ENCODE measurements around the gene PPARD.
"Not testable (repeated sequence)": the region's sequence is repeated elsewhere in the genome, so short reads cannot be mapped to it uniquely, and the experiment has no call there.

Gene PPARD

DNA sequence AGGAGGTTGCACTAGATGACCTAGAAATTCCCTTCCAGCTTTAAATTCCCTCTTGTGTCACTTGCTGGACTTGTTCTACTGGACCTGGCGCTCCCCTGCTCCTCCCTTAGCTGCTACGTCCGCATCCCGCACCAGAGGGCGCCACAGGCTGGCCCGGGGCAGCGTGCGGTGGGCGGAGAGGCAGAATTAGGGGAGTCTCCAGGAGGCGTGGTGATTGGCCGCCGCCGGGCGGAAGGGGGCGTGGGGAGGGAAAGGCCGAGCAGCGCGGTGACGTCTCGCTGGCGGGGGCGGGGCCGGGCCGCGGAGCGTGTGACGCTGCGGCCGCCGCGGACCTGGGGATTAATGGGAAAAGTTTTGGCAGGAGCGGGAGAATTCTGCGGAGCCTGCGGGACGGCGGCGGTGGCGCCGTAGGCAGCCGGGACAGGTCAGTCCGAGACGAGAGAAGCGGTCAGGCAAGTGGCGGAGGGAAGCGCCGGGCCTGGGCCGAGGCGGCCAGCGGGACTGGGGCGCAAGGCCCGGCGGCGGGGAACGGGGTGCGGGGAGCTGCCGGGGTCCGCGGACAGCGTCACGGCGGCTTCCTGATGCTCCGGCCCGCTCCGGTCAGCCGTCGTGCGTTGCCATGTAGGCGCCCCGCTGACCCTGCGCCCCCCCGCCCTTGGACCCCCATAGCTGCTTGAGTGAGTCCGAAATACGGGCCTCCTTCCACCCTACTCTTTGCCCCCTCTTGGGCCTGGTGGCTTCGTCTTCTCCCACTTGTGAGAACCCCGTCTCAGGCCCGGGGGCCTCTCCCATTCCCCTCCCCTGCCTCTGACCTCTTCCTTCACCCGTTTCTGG, at the start of gene PPARD:
PPARD (plus strand) TSS at position 301 of the 834 bp plus-strand sequence. CDS start 68,530 bp downstream, outside the sequence.
- DNase-seq = peak; percentile 88

DNA sequence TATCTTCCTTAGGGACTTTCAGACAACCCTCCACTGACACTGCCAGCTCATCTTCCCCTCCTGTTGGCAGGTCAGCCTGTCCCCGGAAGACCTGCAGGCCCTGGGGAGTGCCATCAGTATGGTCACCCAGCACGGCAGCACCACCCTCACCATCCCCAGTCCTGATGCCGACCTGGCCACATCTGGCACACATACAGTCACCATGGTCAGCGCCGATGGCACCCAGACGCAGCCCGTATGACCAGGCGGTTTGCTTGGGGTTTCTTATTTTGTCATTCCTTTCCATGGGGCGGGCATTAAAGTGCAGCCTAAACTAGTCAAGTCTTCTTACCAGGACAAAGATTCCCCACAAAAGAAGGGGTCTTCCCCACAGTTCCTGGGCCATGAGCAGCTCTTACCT, 48.7 kb upstream of the PPARD start:
- no peak for DNase-seq

DNA sequence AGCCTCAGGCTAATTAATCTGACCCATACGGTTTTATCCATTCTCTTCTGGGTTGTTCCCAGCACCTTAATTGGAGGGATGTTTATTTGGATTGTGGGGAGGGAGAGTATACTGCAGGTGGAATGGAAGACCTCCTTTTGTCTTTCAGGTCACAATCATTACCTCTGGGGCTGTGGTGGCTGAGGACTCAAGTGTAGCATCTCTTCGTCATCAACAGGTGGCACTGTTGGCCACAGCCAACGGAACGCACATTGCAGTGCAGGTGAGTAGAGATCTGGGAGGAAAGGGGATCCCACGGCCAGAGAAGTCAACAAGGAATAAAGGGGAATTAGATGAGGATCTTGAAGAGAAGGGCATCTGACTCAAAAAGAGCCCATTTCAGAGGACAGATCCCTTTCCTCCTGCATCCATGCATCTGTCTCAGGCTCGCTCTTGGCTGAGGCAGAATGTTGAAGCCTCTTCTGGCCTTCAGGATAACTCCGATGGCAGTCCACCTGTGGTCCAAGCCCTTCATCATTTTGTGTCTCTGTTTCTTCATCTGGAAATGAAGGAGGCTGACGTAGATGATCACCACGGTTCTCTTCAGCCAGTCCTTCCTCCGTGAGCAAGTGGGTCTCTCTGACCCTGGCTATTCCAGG, 47.9 kb upstream of the PPARD start:
- no peak for DNase-seq

DNA sequence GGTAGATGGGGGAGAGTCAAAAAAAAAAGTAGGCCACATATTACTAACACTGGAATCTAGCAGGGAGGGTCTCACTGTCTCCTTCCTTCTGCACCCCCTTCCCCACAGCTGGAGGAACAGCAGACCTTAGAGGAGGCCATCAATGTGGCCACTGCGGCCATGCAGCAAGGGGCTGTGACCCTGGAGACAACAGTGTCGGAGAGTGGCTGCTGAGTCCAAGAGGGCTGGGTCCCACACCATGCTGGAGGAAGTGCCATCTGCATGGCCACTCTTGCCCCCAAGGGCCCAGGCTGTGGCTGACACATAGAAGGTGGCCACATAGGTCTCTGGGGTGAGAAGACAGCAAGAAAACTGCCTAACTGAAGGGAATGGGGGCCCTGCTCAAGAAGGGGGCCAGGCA, 47.3 kb upstream of the PPARD start:
- no peak for DNase-seq

DNA sequence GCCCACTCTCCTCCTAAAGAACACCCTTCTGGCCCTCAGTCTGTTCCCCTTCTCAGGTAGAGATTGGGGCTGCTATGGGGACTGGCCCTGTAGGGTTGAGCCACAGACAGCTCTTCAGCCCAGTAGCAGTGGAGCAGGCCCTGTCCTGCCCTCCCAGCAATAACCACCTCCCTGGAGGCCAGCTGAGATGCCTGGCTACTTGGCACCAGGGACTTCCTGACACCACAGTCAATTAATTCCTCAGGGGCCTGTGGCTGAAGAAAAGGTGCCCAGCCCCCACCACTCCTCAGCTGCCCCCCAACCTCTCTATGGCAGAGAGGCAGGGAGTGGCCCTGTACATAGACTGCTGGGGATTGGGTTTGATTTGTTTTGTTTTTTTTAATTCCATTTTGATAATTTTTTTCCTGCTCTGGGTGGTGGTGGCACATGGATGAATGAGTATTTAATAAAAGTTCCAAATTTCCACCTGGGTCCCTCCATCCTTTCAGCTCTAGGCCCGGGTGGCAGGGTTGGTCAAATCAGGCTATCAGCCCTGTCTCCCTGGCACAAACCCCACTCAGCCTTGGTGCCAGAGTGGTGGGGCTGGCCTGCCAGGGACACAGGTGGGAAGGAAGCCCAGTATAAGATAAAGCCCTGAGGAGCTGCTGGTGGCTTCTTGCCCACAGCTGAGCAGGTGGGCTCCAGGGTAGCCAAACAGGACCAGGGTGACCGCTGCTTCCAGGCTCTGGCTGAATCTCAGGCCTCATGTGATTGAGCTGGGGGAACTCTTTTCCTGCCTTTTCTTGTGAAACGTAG, 46.6 kb upstream of the PPARD start:
- DNase-seq = no peak

DNA sequence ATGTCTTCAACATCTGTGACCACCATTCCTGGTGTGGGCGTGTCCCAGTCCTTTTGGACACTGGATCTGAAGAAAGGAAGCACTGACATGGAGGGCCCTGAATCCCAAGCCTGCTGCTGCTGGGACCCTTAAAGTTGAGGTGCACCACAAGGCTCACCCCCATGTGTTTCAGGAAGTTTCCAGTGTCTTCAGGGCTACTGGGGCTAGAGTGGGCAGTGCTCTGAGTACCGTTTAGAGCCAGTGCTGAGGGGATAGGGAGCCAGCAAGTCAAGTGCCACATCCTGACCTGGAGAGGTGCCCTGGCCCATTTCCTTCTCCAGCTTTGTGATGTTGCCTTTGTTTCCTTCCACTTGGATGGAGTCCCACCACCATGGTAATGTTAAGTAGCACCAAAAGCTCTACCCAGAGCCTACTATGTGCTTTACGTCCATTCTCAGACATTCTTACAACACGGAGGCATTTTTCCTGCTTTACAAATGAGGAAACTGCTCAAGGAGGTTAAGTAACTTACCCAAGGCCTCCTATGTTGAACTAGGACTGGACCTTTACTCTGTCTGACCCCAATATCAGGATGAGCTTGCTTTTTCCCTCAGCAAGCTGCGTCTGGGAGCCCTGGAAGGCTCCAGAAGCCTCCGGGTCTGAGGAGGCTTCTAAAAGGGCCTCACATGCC, 45.3 kb upstream of the PPARD start:
- DNase-seq = no peak

DNA sequence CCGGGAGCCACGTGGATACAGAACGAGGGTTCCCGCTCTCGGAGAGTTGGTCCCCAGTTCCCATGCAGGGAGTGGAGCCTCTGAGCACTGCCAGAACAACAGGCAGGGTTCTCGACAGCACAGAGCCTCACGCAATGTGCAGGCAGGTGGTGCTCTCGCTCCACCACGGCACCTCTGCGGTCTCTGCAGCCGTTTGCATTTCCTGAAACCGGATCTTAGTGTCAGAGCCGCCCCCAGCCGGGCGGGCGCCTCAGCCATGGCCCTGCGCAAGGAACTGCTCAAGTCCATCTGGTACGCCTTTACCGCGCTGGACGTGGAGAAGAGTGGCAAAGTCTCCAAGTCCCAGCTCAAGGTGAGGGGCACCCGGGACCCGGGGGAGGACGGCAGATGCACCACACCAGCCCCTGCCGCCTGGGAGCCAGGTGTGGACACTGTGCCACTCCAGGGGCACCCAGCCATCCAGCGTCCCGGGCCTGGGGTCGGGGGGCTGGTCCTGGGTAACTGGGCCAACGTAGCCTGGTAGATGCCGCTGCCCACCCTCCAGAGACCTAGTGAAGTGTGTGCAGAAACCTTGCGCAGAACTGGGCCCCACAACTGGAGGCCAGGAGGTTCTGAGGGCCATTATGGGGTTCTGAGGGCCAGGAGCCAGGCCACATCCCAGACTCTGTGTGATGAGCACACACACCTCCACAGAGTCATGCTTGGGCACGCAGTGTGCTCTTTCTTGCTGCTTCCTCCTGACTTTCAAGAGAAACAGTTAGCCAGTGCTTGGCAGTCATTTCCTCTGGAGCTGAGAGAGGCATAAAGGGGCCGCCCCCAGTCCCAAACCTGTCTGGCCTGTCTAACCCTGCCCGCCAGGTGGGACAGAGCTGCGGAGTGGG, 44.5 kb upstream of the PPARD start, which contains the start of gene DEF6:
DEF6 (plus strand) TSS at position 218 of the 881 bp plus-strand sequence; CDS start at position 257, 39 bp downstream.
- no peak for DNase-seq

DNA sequence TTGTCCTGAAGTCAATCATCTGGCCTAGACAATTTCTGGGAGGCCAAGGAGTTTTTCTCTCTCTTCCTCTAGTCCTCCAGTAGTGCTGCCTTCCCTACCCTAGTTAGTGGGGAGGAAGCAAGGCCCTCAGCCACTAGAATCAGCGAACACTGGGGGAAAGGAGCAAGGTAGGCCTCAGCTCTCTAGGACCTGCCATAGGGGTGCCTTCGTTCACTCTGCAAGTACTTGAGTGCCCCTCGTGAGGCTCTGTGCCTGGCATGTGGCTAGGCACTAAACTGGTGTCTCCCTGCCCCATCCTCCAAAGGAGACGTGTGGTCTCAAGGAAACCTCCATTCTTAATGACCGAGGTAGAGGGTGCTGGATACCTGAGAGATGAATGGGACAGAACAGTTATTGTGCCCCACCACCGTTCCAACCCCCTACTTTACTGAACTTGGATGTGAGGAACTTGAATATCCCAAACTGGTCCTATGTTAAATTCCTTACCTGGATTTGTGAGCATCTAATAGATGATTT, 43.7 kb upstream of the PPARD start:
- no peak for DNase-seq

DNA sequence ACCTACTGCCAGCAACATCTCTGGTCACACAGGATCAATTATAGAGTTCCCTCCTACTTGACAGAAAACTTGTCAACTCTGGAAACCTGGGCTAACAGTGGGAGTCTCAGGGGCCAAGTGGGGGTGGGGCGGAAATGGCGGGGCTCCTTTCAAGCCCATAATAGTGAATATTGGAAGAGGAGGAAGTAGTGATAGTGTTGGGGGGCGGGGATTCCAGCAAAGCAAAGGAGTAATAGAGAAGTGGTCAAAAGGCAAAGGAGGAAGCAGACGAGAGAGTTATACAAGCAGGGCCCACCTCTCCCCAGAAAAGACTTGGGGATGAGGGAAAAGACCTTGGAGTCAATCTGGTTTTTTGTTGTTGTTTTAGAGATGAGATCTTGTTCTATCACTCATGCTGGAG, 42.7 kb upstream of the PPARD start:
- no peak for DNase-seq

DNA sequence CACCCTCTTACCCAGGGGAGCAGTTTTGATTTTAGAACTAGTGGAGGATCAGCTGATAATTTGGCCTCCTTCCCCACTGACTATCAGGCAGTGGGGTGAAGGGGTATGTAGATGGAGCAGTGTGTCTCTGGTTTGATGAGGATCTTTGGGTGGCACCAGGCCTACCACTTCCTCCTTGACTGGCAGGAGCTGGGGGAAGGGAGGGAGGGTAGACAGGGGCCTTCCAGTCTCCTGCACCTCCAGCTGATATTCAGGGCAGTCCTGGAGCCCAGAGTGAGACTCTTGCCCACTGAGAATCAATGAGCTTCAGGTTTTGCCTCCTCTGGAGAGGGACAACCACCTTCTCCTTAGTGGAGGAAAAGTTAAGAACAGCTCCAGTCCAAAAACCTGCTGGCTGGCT, 41.5 kb upstream of the PPARD start:
- no peak for DNase-seq

DNA sequence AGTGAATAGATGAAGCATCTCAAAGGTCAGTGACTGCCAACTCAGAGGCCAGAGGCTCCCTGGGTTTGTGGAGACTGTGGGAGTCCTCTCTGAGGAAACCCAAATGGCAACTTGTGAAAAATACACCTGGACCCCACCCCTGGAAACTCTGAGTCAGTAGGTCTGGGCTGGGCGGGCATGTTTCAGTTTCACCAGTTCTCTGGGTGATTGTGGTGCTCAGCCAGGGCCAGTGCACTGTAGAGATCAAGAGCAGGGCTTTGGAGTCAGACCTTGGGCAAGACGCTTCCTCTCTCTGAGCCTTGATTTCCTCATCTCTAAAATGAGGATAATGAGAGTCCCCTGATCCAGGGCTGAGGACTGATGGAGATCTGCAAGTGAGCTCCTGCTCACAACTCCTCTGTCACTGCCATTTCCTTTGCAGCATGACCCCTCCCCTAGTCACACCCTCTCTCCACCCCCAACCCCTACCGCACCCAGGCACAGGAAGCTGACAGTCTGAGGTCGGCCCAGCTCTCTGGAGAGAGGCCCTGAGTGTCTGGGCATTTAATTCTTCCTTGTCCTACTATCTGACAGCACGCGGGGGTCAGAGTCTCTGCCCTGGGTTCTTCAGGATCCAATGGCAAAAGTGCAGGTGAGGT, 39.6 kb upstream of the PPARD start:
- no peak for DNase-seq

DNA sequence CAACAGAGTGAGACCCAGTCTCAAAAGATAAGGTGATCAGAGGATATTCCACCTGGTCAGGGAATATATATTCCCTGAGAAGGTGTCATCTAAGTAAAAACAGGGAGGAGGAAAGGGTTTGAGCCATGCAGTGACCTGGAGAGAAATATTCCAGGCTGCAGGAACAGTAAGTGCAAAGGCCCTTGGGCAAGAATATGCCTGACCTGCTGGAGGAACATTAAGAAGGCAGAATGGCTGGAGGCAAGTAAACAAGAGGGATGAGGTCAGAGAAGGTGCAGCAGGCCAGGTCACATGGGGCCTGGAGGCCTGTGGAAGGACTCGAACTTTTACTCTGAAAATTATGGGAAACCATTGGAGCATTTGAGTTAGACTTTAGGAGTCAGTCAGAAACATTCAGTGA, 38.1 kb upstream of the PPARD start:
- DNase-seq = no peak

DNA sequence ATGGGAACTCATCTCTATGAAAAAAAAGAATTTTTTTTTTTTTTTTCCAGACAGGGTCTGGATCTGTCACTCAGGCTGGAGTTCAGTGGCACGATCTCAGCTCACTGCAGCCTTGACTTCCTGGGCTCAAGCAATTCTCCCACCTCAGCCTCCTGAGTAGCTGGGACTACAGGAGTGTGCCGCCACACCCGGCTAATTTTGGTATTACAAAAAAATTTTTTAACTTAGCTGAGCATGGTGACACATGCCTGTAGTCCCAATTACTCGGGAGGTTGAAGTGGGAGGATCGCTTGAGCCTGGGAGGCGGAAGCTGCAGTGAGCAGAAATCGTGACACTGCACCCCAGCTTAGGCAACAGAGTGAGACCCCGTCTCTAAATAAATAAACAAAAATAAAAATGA, 37.2 kb upstream of the PPARD start:
- DNase-seq = no peak

DNA sequence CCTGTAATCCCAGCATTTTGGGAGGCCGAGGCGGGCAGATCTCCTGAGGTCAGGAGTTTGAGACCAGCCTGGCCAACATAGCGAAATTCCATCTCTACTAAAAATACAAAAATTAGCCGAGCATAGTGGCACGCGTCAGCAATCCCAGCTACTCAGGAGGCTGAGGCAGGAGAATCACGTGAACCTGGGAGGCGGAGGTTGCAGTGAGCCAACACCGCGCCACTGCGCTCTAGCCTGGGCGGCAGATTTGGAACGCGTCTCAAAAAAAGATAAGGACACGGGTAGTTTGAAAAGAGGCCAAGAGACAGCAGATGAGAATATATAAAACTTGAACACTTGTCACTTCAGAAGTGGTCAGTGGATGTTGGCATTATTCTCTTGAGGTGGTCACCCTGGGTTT, 35.2 kb upstream of the PPARD start:
- DNase-seq = not testable (repeated sequence)

DNA sequence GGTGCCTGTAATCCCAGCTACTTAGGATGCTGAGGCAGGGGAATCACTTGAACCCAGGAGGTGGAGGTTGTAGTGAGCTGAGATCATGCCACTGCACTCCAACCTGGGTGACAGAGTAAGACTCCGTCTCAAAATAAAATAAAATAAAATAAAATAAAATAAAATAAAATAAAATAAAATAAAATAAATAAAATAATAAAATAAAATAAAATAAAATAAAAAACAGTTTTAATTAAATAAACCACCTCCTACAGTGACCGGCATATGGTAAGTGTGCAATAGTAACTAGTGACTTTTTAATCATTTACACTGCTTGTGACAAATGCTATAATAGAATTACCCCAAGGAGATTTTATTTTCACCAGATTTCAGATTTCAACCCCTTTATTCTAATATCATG, 33.8 kb upstream of the PPARD start:
- not testable (repeated sequence) for DNase-seq

DNA sequence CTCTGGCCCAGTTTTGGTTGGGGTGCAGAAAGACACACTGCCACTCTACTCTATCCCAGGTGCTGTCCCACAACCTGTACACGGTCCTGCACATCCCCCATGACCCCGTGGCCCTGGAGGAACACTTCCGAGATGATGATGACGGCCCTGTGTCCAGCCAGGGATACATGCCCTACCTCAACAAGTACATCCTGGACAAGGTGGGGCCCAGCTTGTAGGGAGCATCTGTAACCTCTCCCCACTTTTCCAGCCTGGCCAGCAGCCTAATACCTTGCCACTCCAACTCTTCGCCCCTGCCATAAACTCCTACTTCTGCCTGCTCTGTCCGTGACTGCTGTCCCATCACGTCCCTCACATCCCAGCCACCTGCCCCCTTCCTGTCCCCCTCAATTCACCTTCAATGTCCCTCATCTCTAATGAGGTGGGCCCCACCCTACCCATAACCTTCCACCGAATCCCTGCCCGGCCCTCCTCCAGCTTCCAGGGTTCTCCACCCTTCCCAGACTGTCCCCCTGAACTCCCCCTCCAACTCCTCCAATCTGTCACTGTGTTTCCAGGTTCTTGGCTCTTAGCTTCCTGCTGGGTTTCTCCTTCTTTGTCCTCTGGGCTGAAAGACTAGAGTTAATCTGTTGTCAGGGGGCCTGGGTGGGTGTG, 32.6 kb upstream of the PPARD start:
- DNase-seq = no peak

DNA sequence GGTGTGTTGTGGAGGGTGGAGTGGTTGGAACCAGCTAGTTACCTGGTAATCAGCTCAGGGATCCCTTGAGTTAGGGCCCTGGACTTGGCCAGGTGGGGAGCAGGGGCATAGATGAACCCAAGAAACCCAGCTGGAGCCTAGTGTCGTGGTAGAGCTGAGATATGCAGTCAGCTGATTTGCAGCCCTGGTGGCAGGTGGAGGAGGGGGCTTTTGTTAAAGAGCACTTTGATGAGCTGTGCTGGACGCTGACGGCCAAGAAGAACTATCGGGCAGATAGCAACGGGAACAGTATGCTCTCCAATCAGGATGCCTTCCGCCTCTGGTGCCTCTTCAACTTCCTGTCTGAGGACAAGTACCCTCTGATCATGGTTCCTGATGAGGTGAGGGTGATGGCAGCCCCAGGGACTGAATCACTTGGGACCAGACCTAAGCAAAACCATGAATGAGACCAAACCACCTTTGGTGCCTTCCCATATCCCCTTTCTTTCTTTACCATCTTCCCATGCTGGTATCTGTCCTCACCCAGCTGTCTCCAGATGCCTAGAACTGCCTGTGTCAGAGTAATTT, 32.0 kb upstream of the PPARD start:
- DNase-seq = no peak

DNA sequence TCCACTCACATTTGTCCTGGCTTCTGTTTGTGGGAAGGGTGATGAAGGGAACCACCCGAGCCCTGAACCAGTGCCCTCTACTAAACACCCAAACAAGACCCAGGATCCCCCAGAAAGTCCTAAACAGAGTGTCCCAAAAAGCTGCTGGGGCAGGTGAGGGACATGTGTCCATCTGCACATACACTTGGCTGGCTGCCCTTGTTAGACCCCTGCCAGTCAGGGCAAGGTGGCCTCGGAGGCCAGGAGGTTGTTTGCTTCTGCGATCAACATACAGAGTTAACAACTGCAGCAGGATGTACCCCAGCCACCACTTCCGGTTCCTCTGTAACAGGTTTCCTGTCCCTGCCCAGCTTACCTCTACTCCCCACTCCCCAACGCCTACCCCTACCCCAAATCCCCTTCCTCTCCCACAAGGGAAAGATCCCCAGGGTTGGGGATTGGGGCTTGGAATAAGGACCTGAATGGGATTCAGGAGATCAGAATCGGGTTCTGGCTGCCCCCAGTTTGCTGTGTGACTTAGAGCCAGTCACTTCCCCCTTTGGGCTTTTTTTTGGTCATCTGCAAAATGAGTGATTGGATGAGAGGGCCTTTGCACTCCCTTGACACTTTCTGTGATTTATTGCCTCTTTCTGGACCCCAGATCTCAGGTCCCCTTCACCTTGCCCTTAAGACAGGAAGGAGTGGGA, 30.8 kb upstream of the PPARD start:
- DNase-seq = no peak

DNA sequence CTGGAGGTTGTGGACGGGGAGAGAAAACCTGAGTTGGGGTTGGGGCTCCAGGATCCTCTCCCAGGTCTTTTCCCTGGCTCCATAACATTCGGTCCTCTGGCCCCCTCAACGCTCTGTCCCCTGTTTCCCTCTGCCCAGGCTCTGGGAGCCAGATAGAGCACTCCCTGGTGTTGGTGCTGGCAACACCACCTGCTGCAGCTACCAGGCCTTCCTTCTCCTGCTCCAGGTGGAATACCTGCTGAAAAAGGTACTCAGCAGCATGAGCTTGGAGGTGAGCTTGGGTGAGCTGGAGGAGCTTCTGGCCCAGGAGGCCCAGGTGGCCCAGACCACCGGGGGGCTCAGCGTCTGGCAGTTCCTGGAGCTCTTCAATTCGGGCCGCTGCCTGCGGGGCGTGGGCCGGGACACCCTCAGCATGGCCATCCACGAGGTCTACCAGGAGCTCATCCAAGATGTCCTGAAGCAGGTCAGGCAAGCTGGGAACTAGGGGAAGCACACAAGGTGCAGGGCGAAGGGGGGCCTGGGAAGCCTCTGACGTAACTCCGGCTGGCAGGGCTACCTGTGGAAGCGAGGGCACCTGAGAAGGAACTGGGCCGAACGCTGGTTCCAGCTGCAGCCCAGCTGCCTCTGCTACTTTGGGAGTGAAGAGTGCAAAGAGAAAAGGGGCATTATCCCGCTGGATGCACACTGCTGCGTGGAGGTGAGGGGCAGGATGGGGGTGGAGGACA, 30.1 kb upstream of the PPARD start:
- no peak for DNase-seq
